Tracheal epithelial cell (primary cell): ENCODE measurements around the gene ABCG4. TPM values are rescaled to one million over a fixed set of nuclear protein-coding genes. Genes with fewer than 3 reads are reported as not detected.

Experiments
- total RNA-seq: library from RNA; depleted of rRNA; stranded (reverse); fragments of >200 nt; gene quantifications from 2 replicates; pipeline ENCODE4 v1.2.1, GENCODE V29; 2014

Gene ABCG4
- not detected in 2 replicates for total RNA-seq

DNA sequence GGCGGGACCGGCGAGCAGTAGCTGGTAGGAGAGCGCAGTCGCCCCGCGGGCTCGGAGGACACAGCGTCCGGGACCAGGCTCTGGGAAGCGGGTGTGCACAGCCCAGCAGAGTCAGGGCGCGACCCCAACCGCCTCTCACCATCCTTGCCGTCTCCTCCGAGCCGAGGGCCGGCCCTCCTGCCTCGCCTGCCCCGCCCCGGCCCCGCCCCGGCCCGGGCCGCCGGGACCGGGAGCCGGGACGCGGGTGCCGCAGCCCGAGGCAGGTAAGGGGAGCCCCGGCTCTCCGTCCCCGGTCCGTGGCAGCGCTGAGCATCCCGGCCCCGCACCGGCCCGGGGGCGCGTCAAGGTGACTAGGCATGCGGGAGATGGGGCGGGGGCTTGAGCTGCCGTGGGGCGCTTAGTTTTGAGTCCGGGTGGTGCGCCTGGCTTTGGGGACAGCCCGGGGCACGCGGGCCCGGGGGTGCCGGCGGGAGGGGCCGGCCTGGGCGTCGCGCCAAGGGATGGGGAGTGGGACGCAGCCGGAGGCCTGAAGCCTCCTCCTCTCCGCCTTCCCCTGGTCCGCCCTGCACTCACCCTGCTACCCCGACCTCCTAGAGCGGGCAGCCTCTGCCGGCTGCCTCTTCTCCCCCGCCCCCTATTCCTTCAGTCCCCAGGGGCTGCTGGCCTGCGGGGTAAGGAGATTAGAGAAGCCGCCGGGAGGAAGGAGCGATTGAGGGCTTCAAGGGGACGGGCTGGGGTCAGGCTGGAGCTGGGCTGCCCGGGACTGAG, at the start of gene ABCG4:
Gene ABCG4, plus strand, starts transcription at position 35 of the 768 bp plus-strand sequence. CDS start 914 bp downstream, outside the sequence.

GRCh38 chr11:119101759-119102423, 47.0 kb upstream of the ABCG4 start, which contains the start of gene DPAGT1:
TSS of gene DPAGT1 (minus strand) at chr11:119101853. CDS start at chr11:119101655, 198 bp downstream.

GRCh38 chr11:119106564-119107537, 42.0 kb upstream of the ABCG4 start, which contains the start of gene C2CD2L:
TSS of gene C2CD2L (plus strand) at chr11:119107344. CDS start at chr11:119107742, 398 bp downstream.

DNA sequence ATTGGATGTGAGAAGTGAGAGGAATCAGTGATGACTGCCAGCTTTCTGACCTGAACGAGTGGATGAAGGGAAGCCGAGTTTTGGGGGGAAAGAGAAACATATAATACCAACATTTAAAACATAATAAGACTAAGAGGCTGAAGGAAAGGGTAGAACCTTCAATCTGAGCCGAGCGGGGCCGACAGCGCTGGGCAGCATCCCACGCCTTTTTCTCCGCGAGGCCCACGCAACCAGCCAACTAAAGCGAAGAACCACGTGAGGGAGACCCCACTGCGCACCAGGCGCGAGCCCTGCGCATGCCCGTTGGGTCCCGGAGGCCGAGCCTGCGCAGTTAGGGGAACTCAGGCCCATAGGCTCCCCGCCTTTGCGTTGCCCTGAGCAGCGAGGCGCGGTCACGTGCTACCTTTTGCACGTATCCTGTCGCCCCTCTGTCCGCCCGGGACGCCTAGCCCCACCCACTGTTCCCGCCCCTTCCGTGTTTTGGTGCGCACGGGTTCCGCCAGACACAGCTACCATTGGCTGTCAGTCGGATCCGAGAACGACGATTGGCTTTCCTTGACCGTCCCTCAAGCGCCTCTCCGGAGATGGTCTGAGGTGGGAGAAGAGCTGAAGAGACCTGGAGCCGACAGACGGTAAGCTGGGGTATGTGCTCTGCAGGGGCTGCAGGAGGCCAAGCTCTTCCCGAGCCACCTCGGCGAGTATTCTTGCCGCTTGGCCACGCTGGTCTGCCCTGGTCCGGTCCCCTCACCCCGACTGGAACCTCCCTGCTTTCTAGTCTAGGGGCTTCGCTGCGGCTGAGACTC, 27.6 kb upstream of the ABCG4 start, which contains the start of gene HINFP:
Gene HINFP, plus strand, starts transcription at position 573 of the 803 bp plus-strand sequence. CDS start 5,365 bp downstream, outside the sequence.

GRCh38 chr11:119168471-119169281, 19.8 kb downstream of the ABCG4 start, which contains the start of gene NLRX1:
TSS of gene NLRX1 (plus strand) at chr11:119168725. CDS start at chr11:119171404, 2,679 bp downstream.

DNA sequence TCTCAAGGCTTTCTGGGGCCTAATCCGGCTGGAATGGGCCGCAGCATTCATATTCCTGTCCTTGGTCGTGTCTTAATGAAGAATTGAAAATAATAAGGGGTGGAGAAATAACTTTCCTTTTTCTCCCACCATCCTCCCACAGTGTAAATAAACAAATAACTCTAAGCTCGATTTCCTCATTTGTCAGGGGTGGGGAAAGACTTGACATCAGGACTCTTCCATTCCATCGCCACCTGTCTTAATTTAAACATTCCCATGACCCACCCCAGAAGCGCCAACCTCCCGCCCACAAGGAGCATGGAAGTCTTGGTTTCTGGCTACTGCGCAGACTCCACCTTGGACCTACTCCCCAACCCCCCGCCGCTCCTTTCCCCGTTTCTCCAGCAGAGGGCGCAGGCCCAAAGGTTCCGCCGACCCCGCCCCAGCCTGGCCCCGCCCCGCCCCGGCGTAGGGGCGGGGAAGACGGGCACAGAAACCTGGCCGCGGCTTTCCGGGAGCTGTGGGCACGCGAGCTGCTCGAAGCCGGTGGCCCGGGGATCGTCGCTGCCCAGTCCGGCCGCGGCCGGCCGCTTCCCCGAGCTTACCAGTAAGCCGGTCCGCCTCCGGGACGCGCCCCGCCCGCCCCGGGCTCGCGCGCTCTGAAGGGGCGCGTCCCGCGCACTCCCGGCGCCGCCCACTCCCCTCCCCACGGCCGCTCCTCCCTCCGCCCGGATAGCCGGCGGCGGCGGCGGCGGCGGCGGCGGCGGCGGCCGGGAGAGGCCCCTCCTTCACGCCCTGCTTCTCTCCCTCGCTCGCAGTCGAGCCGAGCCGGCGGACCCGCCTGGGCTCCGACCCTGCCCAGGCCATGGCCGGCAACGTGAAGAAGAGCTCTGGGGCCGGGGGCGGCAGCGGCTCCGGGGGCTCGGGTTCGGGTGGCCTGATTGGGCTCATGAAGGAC, 57.0 kb downstream of the ABCG4 start, which contains the start of gene CBL:
Gene CBL, plus strand, starts transcription at position 766 of the 937 bp plus-strand sequence. Its CDS starts 79 bp downstream, at position 845.

Other genes starting within 250 kb of the ABCG4 start
- 22.4 and 30.1 TPM in 2 replicates for gene BCL9L, start 223.1 kb upstream of the ABCG4 start, total RNA-seq
- not detected in 2 replicates for gene UPK2, start 192.8 kb upstream of the ABCG4 start, total RNA-seq
- not detected in 2 replicates for gene FOXR1, start 177.3 kb upstream of the ABCG4 start, total RNA-seq
- 10.7 and 13.5 TPM in 2 replicates for gene CENATAC, start 150.9 kb upstream of the ABCG4 start, total RNA-seq
- 2,545 and 3,713 TPM in 2 replicates for gene RPS25, start 130.7 kb upstream of the ABCG4 start, total RNA-seq
- gene TRAPPC4, start 130.3 kb upstream of the ABCG4 start, total RNA-seq, result 65.6 and 88.4 TPM in 2 replicates
- 16.4 and 19.3 TPM in 2 replicates for gene SLC37A4, start 118.2 kb upstream of the ABCG4 start, total RNA-seq
- gene HYOU1, start 91.8 kb upstream of the ABCG4 start, total RNA-seq, result 106 and 158 TPM in 2 replicates
- gene VPS11, start 81.2 kb upstream of the ABCG4 start, total RNA-seq, result 19.0 and 19.6 TPM in 2 replicates
- 17.4 and 21.3 TPM in 2 replicates for gene HMBS, start 64.2 kb upstream of the ABCG4 start, total RNA-seq
- gene DPAGT1, start 47.2 kb upstream of the ABCG4 start, total RNA-seq, result 20.2 and 27.5 TPM in 2 replicates
- gene C2CD2L, start 41.7 kb upstream of the ABCG4 start, total RNA-seq, result 1.4 and 1.9 TPM in 2 replicates
- gene HINFP, start 27.5 kb upstream of the ABCG4 start, total RNA-seq, result 13.0 and 27.5 TPM in 2 replicates
- 24.5 and 27.0 TPM in 2 replicates for gene NLRX1, start 19.7 kb downstream of the ABCG4 start, total RNA-seq
- not detected in 2 replicates for gene NHERF4, start 36.4 kb downstream of the ABCG4 start, total RNA-seq
- gene CBL, start 57.3 kb downstream of the ABCG4 start, total RNA-seq, result 9.0 and 9.6 TPM in 2 replicates
- gene MCAM, start 168.1 kb downstream of the ABCG4 start, total RNA-seq, result 44.1 and 177 TPM in 2 replicates
- gene RNF26, start 185.5 kb downstream of the ABCG4 start, total RNA-seq, result 3.1 and 4.9 TPM in 2 replicates
- 0.43 and 1.2 TPM in 2 replicates for gene C1QTNF5, start 191.8 kb downstream of the ABCG4 start, total RNA-seq
- gene MFRP, start 197.7 kb downstream of the ABCG4 start, total RNA-seq, result not detected in 2 replicates
- gene USP2, start 232.6 kb downstream of the ABCG4 start, total RNA-seq, result 0.96 TPM in 1 of 2 replicates, not detected in the other